Measurements from ENCODE around the gene ZNF423.

ZNF423 gene

DNA sequence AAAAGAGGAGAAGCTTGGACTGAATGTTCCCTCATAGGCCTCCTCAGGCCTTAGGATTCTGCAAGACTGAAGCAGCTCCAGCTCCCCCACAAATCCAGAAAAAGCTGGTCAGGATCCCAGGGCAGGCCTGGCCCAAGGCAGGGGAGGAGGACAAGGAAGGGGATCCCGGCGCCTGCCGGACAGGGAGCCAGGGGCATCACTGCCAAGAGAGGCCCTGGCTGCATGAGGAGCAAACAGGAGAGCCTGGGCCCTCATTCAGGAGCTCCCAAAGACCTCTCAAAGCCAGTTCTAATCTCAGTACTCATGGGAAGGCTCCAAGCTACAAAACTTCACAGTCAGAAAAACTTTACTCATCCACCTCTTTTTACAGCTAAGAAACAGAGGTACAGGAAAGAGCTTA, 67.3 kb downstream of the ZNF423 start:
- H3K4me1 ChIP-seq (ENCODE audit: insufficient read depth, low read length) = no peaks in the 10 kb centered on the region
- H3K9ac ChIP-seq (ENCODE audit: low read depth, low read length) = no peak overlapping the region
- no peaks in the 10 kb centered on the region for H3K79me2 ChIP-seq (ENCODE audit: insufficient read depth, low read length)
- no peak overlapping the region for H3K4me3 ChIP-seq (ENCODE audit: low read depth in 1 of 2, low read length in 2 of 2)
- ATAC-seq (ENCODE audit: insufficient read depth, low read depth) = no peak
- DNase-seq = no peak
- H3K36me3 ChIP-seq (ENCODE audit: insufficient read depth, low read length) = no peaks in the 10 kb centered on the region
- TF ChIP-seq, protein P1, sequence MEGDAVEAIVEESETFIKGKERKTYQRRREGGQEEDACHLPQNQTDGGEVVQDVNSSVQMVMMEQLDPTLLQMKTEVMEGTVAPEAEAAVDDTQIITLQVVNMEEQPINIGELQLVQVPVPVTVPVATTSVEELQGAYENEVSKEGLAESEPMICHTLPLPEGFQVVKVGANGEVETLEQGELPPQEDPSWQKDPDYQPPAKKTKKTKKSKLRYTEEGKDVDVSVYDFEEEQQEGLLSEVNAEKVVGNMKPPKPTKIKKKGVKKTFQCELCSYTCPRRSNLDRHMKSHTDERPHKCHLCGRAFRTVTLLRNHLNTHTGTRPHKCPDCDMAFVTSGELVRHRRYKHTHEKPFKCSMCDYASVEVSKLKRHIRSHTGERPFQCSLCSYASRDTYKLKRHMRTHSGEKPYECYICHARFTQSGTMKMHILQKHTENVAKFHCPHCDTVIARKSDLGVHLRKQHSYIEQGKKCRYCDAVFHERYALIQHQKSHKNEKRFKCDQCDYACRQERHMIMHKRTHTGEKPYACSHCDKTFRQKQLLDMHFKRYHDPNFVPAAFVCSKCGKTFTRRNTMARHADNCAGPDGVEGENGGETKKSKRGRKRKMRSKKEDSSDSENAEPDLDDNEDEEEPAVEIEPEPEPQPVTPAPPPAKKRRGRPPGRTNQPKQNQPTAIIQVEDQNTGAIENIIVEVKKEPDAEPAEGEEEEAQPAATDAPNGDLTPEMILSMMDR (IDR thresholded peaks at IDR 0.05; ENCODE audit: borderline replicate concordance, extremely low read depth, low read length, poor library complexity, severe bottlenecking) = no peak
- no peak for TF ChIP-seq EZH2 (IDR thresholded peaks at IDR 0.05; ENCODE audit: borderline replicate concordance, low read depth, low read length, severe bottlenecking)
- H3K27me3 ChIP-seq (ENCODE audit: insufficient read depth, low read length, poor library complexity) = no peaks in the 10 kb centered on the region
- H2AFZ ChIP-seq (ENCODE audit: low read depth, low read length) = no peak overlapping the region
- no peak overlapping the region for H3K4me2 ChIP-seq (ENCODE audit: insufficient read depth, low read length)
- no peaks in the 10 kb centered on the region for H3K9me3 ChIP-seq (ENCODE audit: insufficient read depth, low read length, severe bottlenecking)
- H4K20me1 ChIP-seq (ENCODE audit: insufficient read depth, low read length) = no peaks in the 10 kb centered on the region; the same call in 1 of the 2 replicates
- no peak overlapping the region for H3K27ac ChIP-seq (ENCODE audit: low read length)

DNA sequence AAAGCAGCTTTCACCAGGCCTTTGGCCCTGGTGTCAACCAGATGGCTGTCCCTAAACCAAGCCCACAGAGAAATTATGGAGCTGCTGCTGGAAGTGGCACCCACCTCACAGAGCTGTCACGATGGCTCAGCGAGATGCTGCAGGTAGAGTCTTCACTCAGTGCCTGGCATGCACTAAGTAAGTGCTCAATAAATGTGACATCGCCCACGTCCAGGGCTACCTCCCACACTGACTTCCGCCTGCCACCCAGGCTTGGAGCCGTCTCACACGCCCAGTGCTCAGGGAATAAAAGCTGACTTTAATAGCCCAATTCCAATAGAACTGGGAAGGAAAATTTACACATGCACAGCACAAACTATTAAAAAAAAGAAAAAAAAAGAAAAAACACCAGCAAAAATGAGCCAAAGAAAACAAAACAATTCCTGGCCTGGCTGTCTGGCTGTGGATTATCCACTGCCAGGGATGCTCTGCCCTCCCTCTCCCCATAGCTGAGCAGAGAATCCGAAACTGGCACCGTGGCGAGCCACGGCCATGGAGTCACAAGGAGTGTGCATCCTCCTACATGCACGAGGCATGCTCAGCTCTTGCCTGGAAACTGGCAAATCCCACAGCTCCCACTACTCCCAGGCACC, 68.9 kb downstream of the ZNF423 start:
- H3K79me2 ChIP-seq (ENCODE audit: insufficient read depth, low read length) = no peaks in the 10 kb centered on the region
- H2AFZ ChIP-seq (ENCODE audit: low read depth, low read length) = no peak overlapping the region
- H3K4me3 ChIP-seq (ENCODE audit: low read depth in 1 of 2, low read length in 2 of 2) = no peak overlapping the region
- no peaks in the 10 kb centered on the region for H3K27me3 ChIP-seq (ENCODE audit: insufficient read depth, low read length, poor library complexity)
- ATAC-seq (ENCODE audit: insufficient read depth, low read depth) = no peak
- DNase-seq = no peak
- H3K27ac ChIP-seq (ENCODE audit: low read length) = no peak overlapping the region
- H3K4me1 ChIP-seq (ENCODE audit: insufficient read depth, low read length) = no peaks in the 10 kb centered on the region
- H3K9me3 ChIP-seq (ENCODE audit: insufficient read depth, low read length, severe bottlenecking) = no peaks in the 10 kb centered on the region
- H4K20me1 ChIP-seq (ENCODE audit: insufficient read depth, low read length) = no peaks in the 10 kb centered on the region
- no peak for TF ChIP-seq EZH2 (IDR thresholded peaks at IDR 0.05; ENCODE audit: borderline replicate concordance, low read depth, low read length, severe bottlenecking)
- TF ChIP-seq, protein P1 (IDR thresholded peaks at IDR 0.05; ENCODE audit: borderline replicate concordance, extremely low read depth, low read length, poor library complexity, severe bottlenecking) = no peak
- H3K4me2 ChIP-seq (ENCODE audit: insufficient read depth, low read length) = no peak overlapping the region
- H3K9ac ChIP-seq (ENCODE audit: low read depth, low read length) = no peak overlapping the region
- H3K36me3 ChIP-seq (ENCODE audit: insufficient read depth, low read length) = no peaks in the 10 kb centered on the region

DNA sequence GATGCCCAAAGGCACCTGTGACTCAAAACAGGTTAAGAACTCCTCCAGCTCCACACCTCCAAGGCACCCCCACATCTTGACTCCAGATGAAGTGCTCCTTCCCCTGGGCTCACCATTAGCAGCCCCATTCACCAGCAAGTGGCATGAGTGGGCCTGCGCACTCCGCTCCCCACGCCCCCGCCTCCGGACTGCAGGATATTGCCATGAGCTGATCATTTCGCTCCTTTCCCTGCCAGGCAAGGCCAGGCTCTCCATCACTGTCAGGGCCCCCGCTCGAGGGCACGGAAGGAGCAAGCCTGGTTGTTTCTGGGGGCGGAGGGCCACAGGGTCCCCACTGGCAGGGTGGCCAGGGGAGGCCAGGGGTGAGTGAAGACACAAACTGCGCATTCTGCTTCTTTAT, 69.9 kb downstream of the ZNF423 start:
- H3K4me1 ChIP-seq (ENCODE audit: insufficient read depth, low read length) = no peaks in the 10 kb centered on the region
- DNase-seq (no peak), ATAC-seq (ENCODE audit: insufficient read depth, low read depth) (no peak)
- no peaks in the 10 kb centered on the region for H3K36me3 ChIP-seq (ENCODE audit: insufficient read depth, low read length)
- H3K27me3 ChIP-seq (ENCODE audit: insufficient read depth, low read length, poor library complexity) = no peaks in the 10 kb centered on the region
- no peaks in the 10 kb centered on the region for H3K9me3 ChIP-seq (ENCODE audit: insufficient read depth, low read length, severe bottlenecking)
- no peak overlapping the region for H3K4me2 ChIP-seq (ENCODE audit: insufficient read depth, low read length)
- H3K9ac ChIP-seq (ENCODE audit: low read depth, low read length) = no peak overlapping the region
- no peak overlapping the region for H3K27ac ChIP-seq (ENCODE audit: low read length)
- TF ChIP-seq EZH2 (IDR thresholded peaks at IDR 0.05; ENCODE audit: borderline replicate concordance, low read depth, low read length, severe bottlenecking) = no peak
- TF ChIP-seq, protein P1 (IDR thresholded peaks at IDR 0.05; ENCODE audit: borderline replicate concordance, extremely low read depth, low read length, poor library complexity, severe bottlenecking) = no peak
- H2AFZ ChIP-seq (ENCODE audit: low read depth, low read length) = no peak overlapping the region
- H3K4me3 ChIP-seq (ENCODE audit: low read depth in 1 of 2, low read length in 2 of 2) = no peak overlapping the region
- H4K20me1 ChIP-seq (ENCODE audit: insufficient read depth, low read length) = no peaks in the 10 kb centered on the region
- no peaks in the 10 kb centered on the region for H3K79me2 ChIP-seq (ENCODE audit: insufficient read depth, low read length)
